Suppressor macrophage (primary cell): ENCODE data around the gene RUNX1.

ENCODE experiments used
- DNase-seq, 4 experiments: peaks; one replicate each; pipeline ENCODE4 v3.0.0-alpha.2; 2020 to 2022

RUNX1 gene

DNA sequence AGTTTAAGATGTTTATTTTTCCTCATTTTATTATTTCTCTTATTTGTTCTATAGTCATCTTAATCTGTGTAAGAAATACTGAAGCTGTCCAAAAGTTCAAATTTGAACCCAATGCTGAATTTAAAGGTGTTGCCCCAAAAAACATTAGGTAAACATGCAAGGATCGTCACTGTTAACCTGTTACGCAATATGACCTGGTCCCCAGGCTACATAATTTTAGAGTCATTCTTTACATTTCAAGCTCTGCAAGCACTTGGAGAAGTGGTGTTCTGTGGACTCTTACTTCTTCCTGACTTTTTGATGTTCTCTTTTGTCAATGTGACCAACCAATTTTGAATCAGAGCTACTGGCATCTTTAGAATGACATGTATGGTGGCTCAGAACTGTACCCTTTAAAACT lies 274.4 kb downstream of the RUNX1 start:
- no peak for DNase-seq

DNA sequence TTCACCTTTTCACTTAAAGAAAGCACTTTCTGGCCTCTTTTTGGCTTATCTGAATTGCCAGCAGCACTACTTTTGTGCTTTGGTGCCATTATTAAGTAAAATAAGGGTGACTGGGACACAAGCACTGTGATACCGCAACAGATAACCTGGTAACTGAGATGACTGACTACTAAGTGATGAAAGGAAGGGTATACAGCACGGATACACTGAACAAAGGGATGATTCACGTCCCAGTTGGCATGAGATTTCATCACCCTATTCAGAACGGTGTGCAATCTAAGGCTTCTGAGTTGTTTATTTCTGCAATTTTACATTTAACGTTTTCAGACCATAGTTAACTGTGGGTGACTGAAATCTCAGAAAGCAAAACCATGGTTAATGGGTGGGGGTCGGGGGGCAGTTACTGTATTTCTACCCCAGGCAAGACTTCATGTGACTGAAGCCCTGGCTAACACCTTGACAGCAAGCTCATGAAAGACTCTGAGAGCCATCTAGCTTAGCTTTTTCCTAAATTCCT lies 277.5 kb downstream of the RUNX1 start:
- DNase-seq: peak in 2 of 4 experiments; percentile 16 to 21

DNA sequence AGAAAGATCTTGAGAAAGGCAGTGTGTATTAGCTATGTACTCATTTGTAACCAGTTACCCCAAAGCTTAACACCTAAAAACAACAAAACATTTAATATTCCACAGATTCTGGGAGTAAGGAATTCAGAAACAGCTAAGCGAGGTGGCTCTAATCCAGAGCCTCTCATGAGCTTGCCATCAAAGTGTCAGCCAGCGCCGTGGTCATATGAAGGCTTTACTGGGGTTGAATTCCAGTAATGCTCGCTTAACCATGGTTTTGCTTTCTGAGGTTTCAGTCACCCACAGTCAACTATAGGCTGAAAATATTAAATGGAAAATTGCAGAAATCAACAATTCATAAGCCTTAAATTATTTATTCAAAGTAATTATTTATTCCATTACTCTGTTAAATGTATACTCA lies 278.5 kb downstream of the RUNX1 start:
- no peak for DNase-seq

DNA sequence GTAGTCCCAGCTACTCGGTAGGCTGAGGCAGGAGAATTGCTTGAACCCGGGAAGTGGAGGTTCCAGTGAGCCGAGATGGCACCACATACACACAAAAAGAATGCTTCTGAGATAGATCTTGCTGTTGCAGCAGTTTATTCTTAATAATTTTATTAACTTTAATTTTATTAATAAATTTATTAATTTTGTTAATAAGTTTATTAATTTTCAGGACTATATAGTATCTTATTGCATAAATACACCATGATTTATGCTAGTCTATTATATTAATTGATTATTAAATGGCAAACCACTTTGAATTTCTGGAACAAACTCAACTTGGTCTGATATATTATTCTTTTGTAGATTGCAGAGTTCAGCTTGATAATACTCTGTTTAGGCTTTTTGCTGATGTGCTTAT lies 280.8 kb downstream of the RUNX1 start:
- no peak for DNase-seq

DNA sequence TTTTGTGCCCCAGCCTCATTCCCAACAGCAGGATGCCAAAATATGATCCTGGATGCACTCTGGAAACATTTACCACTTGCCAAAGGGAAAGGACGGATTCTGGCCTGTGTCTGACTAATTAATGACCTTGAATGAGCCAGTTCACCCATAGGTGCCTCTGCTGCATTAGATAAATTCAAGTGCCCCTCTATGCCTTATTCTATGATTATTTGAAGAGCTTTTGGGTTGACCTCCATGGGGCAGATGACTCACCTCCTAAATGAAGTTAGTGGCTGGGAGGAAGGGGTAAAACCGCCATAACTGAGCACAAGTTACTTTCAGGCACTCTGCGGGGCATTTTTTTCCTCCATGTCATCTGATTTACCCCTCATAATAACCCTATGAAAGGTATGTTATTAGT lies 282.2 kb downstream of the RUNX1 start:
- DNase-seq: no peak

DNA sequence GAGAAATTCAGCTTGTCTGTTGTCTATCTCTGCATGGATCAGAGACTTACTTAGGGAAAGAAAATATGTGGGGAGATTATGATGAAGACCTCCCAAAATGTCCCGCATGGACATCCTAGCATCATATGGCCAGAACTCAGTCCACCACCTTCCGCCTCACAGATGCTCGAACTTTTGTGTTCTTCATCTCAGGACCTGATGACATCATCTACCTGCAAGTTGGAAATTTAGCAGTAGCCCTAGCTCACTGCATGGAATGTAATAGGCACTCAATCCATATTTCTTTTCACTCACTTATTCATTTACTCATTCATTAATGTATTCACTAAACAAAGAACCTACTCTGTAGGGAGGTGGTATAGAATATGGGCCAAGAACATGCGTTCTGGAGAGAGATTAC lies 283.5 kb downstream of the RUNX1 start:
- no peak for DNase-seq

DNA sequence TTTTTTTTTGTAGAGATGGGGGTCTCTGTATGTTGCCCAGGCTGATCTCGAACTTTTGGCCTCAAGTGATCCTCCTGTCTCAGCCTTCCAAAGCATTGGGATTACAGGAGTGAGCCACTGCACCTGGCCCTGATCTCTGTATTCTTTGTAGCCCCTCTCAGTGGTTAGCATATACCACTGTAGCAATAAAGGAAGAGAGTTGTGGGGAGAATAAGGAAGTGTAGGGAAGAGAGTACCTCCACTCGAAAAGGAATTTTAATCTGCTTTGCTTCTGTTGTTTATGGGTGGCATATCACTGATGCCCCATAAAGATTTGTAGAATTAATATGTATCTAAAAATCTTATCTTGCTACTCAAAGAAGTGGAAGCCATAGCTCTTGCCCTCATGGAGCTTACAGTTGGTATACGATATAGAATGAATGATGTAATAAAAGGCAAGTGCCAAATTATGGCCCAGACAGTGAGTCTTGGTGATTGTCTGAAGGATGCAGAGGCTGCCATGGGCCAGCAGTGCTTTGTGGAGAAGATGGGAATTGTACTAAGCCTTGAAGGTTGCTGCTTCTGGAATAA lies 284.3 kb downstream of the RUNX1 start:
- no peak for DNase-seq

DNA sequence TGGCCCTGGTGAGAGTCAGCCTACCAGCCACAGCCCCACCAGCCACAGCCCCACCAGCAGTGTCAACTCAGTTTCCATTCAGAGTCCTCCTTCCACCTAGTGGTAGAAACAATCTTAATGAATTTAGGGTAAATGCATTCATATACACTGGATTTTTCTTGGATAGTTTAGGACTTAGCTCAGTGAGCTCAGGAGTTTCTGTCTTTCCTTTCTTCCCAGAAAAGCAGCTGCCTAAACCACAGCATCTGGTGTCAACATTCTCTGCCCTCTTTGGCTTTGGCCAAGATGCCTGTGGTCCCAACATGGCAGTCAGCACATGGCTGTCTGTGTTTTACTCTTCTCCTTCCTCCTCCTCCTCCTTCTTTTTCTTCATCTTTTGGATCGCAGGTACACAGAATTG lies 286.3 kb downstream of the RUNX1 start:
- DNase-seq: no peak

DNA sequence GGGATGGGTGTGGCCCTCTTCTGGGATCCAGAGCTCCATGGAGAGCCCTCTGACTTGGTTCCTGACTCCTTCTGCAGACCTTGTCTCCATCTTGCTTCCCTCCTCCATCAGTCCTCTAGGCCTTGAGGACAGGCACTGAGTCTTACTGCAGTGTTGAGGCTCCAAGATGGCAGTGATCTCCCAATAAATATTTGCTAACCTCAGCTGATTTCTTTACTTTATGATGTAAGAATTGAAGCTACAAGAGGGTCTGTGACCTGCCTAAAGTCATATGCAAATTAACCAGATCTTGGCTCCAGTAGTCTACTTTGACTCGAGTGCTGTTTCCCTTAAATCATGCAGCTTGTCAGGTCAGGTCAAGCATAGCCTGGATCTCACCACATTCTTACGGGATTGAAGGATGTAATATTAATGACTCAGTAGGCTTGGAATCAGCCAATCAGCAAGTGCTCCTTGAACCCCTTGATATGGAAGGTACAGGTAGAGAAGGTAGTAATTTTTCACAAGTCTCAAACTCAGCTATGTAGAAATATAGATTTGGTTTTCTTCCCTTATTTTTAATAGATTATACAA lies 287.3 kb downstream of the RUNX1 start:
- no peak for DNase-seq

DNA sequence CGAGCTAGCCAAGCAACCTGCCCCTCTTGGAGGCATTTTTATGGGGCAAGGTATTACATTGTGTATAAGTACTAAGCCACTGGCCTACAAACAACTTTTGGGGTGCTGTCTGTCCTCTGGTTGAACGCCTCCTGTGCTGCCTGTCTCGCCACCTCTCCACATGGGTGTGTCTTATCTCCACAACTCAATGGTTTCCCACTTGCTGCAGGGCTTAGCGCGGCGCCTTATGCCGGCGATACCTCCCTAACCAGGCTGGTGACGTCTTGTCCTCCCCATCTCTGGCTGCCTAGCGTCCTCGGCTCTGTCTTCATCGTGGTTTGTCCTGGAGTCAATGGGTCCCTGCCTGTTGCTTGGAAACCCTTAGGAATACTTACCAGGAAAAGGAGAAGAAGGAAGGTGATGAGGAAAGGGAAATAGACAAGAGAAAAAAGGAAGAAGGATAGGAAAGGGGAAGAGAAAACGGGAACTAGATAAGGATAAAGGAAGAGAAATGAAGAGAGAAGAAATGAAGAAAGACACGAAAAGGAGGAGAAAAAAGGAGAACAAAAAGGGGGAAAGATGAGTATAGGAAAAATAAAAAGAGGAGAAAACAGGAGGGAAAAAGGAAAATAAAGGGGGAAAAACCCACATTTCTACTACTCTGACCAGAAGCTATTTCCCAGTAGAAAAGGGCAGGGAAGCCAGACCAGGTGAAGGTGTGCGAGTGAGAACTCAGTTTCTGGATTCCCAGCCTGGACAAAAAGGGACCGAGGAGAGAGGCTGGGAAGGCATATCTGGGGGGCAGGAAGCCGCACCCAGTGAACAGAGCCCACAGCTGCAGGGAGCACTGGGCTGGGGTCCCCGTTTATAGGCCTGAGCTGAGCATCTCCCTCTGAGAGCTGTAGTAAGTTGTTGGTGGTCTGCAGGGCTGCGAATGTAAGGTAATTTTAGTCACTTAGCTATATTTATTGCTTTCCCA lies 294.1 kb downstream of the RUNX1 start:
- DNase-seq: peak in 1 of 4 experiments; percentile 14

DNA sequence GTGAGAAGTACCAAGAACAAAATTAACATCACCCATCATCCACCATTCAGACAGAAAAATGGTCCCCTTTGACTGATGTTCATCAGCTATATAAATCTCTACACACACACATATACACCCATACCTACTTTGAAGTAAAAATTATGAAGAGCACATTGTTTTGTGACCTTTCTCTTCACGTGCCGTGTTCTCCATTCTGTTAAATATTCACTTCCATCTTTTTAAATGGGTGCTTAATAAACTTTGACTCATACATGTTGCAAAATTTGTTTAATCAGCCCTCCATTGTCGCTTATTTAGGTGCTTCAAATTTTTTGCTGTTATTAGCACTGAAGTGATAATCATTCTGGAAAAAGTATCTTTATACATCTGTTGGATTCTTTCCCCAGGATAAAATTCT lies 300.2 kb downstream of the RUNX1 start:
- no peak for DNase-seq

DNA sequence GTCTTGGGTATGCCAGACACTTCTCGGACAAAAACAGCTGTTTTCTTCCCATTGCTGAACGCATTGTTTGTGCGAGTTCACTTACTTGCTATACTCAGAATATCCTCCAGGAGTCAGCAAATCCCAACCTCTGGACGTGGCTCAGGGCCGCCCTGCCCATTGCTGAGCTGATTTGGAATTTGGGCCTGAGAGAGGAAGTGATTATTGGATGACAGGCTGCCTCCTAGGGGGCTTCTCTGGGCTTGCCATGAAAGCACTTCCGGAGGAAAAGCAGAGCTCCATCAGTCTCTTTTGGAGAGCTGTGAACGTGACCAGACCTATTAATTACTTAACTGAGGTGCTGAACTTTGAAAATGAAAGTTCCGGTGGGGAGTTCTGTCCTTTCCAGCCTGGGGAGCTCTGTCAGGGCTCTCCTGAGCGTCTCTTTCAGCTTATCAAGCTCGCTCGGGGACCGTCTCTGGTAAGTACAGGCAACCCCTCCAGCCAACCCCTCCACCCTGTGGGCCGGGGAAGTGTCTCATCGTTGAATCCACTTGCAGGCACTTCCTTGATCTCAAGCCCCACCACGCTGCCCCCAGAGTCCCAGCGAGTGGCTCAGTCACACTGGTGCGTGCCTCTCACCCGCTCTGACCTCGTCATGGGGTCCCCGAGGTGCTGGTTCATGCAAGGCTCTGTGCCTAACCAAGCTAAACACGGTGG lies 303.4 kb downstream of the RUNX1 start:
- DNase-seq: peak; percentile 88 to 94 (median 90)

DNA sequence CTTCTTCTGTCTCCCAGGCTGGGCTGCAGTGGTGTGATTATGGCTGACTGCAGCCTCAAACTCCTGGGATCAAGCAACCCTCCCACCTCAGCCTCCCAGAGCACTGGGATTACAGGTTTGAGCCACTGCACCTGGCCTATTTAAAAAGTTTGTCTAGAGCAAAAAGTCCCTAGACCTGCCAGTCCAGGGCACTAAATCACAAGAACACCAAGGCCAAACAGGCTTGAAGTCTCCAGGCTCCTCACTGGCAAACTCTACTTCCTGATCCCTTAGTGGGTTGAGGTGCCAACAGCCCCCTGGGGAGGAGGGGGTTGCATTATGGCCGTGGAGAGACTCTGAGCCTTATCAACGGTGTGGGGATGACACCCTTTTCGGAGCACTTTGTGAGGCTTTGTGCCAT lies 304.3 kb downstream of the RUNX1 start:
- DNase-seq: no peak

DNA sequence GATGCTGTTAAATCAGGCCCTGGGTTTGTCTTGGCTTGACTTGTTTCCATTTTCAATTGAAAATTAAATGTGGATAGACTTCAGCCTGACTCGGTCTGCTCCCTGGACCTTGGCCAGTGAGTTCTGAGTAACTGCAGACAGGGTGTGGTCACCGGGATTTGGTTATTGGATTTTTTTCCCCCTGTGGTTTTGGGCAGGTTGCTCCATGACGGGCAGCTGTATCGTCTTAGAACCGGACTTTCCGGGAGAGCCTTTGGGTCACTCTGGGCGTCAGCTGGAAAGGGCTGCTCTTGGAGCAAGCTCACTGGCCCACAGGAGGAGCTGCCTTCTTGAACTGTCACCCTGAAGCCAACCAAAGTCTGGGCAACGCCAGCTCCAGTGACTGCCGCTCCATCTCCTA lies 305.3 kb downstream of the RUNX1 start:
- no peak for DNase-seq

DNA sequence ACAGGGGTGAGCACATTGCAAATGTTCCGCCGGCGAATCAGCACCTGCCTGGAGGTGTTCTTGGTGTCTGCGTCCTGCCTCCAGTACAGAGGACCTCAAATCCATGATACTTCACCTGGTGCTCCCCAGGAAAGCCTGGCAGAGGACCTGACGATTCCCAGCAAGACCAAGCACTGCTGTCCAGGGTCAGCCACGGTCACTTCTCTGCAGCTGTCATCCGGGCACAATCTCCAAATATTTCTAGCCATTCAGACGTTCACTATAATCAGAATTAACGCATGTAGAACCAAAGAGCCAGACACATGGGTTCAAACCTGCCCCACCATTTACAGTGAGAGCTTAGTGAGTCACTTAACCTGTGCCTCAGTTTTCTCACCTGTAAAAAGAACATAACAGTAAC lies 305.8 kb downstream of the RUNX1 start:
- no peak for DNase-seq

DNA sequence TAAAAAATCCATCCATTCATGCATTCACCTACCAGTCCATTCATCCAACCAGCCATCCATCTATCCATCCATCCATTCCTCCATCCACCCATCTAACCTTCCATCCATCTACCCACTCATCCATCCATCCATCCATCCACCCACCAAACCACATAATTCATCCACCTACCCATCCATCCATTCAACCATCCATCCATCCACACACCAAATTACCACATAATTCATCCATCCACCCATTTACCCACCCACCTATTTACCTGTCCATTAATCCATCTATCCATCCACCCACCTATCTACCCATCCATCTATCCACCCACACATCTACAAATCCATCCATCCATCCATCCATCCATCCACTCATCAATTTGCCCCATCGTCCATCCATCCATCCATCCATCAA lies 308.9 kb downstream of the RUNX1 start:
- no peak for DNase-seq
